ENCODE data around the gene BACE1. TPM values are rescaled to one million over a fixed set of nuclear protein-coding genes. Genes with fewer than 3 reads are reported as not detected.

BACE1 gene
- polyA plus RNA-seq, 1 of the 3 experiments (the other 2 are of a cell fraction): 37.8 TPM

GRCh38 chr11:117334896-117335295, 18.8 kb upstream of the BACE1 start:
- CTCF ChIA-PET: no interaction called here
- H3K36me3 ChIP-seq (replicated peaks in 1 of 2; ENCODE audit: control insufficient read depth in 1 of 2, insufficient read depth in 2 of 2, low read length in 1 of 2): peaks cover 13 to 25% of the 10 kb centered on the region in 2 experiments
- 0 out of 2 replicates have a peak, but pooled peaks cover under 1% of the 10 kb centered on the region for H4K20me1 ChIP-seq (ENCODE audit: insufficient read depth)

GRCh38 chr11:117333917-117334316, 17.9 kb upstream of the BACE1 start:
- Histone ChIP-seq H3K27me3 (ENCODE audit: insufficient read depth) (no peaks in the 10 kb centered on the region), H3K4me2 (no peak overlapping the region), H3K4me1 (ENCODE audit: control insufficient read depth in 1 of 2, insufficient read depth in 2 of 2, low read depth in 1 of 2, low read length in 1 of 2) (peaks cover 8 to 11% of the 10 kb centered on the region in 2 experiments; a peak in 2 of 4 replicates), H3K27ac (ENCODE audit: low read depth in 2 of 2, low read length in 1 of 2) (no peak overlapping the region), H3K4me3 (ENCODE audit: low read depth in 2 of 2, low read length in 1 of 2) (no peak overlapping the region), H2AFZ (ENCODE audit: low read depth) (no peak overlapping the region), H3K36me3 (replicated peaks in 1 of 2; ENCODE audit: control insufficient read depth in 1 of 2, insufficient read depth in 2 of 2, low read length in 1 of 2) (peaks cover 11 to 16% of the 10 kb centered on the region in 2 experiments), H4K20me1 (ENCODE audit: insufficient read depth) (no peaks in the 10 kb centered on the region), H3K79me2 (ENCODE audit: insufficient read depth) (peaks cover 46% of the 10 kb centered on the region), H3K9ac (no peak overlapping the region), H3K9me2 (no peaks in the 10 kb centered on the region), H3K9me3 (no peaks in the 10 kb centered on the region), H3F3A (replicated peaks; ENCODE audit: insufficient read depth) (no peaks in the 10 kb centered on the region)
- ChIA-PET CTCF (no interaction called here), POLR2A (no interaction called here)
- 70% methylated on average over 9 of the region's 9 CpGs for WGBS (ENCODE audit: low lambda C conversion rate)
- DNase-seq: no peak
- no peak for TF ChIP-seq PBX3 (IDR thresholded peaks at IDR 0.05)
- no peak for TF ChIP-seq TEAD4 (IDR thresholded peaks at IDR 0.05; ENCODE audit: borderline replicate concordance, insufficient read depth)
- no peak for TF ChIP-seq REST (IDR thresholded peaks at IDR 0.05; ENCODE audit: low read depth, low read length)
- TF ChIP-seq RFX5 (IDR thresholded peaks at IDR 0.05; ENCODE audit: low read length): no peak
- TF ChIP-seq TAF1 (IDR thresholded peaks at IDR 0.05; ENCODE audit: borderline replicate concordance, low read depth, low read length): no peak
- no peak for TF ChIP-seq GABPA (IDR thresholded peaks at IDR 0.05; ENCODE audit: low read depth)
- no peak for TF ChIP-seq POLR2AphosphoS5 (IDR thresholded peaks at IDR 0.05; ENCODE audit: low read depth, low read length)
- TF ChIP-seq FOSL2 (IDR thresholded peaks at IDR 0.05; ENCODE audit: borderline replicate concordance, low read depth): no peak
- no peak for TF ChIP-seq USF2 (IDR thresholded peaks at IDR 0.05; ENCODE audit: borderline replicate concordance, low read depth, low read length)
- no peak for TF ChIP-seq TCF12 (IDR thresholded peaks at IDR 0.05)
- no peak for TF ChIP-seq SMC3 (IDR thresholded peaks at IDR 0.05; ENCODE audit: low read depth, low read length)
- no peak for TF ChIP-seq EP300 (IDR thresholded peaks at IDR 0.05; ENCODE audit: borderline replicate concordance in 1 of 2, low read depth in 1 of 2, low read length in 1 of 2)
- no peak for TF ChIP-seq CHD2 (IDR thresholded peaks at IDR 0.05; ENCODE audit: low read length, partially characterized antibody)

More at GRCh38 chr11:117334896-117335295, 18.8 kb upstream of the BACE1 start:
- Histone ChIP-seq H3K27ac (ENCODE audit: low read depth in 2 of 2, low read length in 1 of 2) (no peak overlapping the region), H3K4me1 (ENCODE audit: control insufficient read depth in 1 of 2, insufficient read depth in 2 of 2, low read depth in 1 of 2, low read length in 1 of 2) (peaks cover 2 to 3% of the 10 kb centered on the region in 2 experiments; a peak in 2 of 4 replicates), H3K79me2 (ENCODE audit: insufficient read depth) (peaks cover 36% of the 10 kb centered on the region), H3K4me2 (no peak overlapping the region), H3K4me3 (ENCODE audit: low read depth in 2 of 2, low read length in 1 of 2) (no peak overlapping the region), H3K27me3 (ENCODE audit: insufficient read depth) (no peaks in the 10 kb centered on the region), H3F3A (replicated peaks; ENCODE audit: insufficient read depth) (no peaks in the 10 kb centered on the region), H3K9me3 (no peaks in the 10 kb centered on the region), H3K9me2 (no peaks in the 10 kb centered on the region), H3K9ac (no peak overlapping the region), H2AFZ (ENCODE audit: low read depth) (no peak overlapping the region)
- TF ChIP-seq JUND (IDR thresholded peaks at IDR 0.05) (no peak), MXI1 (IDR thresholded peaks at IDR 0.05; ENCODE audit: low read depth, low read length) (no peak), EP300 (IDR thresholded peaks at IDR 0.05; ENCODE audit: borderline replicate concordance in 1 of 2, low read depth in 1 of 2, low read length in 1 of 2) (no peak), FOXM1 (IDR thresholded peaks at IDR 0.05; ENCODE audit: low read depth) (no peak), SIN3A (IDR thresholded peaks at IDR 0.05; ENCODE audit: borderline replicate concordance, low read depth, low read length) (no peak), TEAD4 (IDR thresholded peaks at IDR 0.05; ENCODE audit: borderline replicate concordance, insufficient read depth) (no peak), IRF3 (IDR thresholded peaks at IDR 0.05; ENCODE audit: low read depth, low read length) (no peak), MAX (IDR thresholded peaks at IDR 0.05; ENCODE audit: low read depth) (no peak), TCF12 (IDR thresholded peaks at IDR 0.05) (no peak)
- POLR2A ChIA-PET: no interaction called here
- no peak for DNase-seq
- WGBS (ENCODE audit: low lambda C conversion rate): 96% methylated on average over 6 of the region's 6 CpGs

All from SK-N-SH (cell line).